ENCODE results near the gene STK33.

- TF ChIP-seq, protein P1, sequence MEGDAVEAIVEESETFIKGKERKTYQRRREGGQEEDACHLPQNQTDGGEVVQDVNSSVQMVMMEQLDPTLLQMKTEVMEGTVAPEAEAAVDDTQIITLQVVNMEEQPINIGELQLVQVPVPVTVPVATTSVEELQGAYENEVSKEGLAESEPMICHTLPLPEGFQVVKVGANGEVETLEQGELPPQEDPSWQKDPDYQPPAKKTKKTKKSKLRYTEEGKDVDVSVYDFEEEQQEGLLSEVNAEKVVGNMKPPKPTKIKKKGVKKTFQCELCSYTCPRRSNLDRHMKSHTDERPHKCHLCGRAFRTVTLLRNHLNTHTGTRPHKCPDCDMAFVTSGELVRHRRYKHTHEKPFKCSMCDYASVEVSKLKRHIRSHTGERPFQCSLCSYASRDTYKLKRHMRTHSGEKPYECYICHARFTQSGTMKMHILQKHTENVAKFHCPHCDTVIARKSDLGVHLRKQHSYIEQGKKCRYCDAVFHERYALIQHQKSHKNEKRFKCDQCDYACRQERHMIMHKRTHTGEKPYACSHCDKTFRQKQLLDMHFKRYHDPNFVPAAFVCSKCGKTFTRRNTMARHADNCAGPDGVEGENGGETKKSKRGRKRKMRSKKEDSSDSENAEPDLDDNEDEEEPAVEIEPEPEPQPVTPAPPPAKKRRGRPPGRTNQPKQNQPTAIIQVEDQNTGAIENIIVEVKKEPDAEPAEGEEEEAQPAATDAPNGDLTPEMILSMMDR (IDR thresholded peaks at IDR 0.05; ENCODE audit: poor library complexity, severe bottlenecking), result no peak
- no peak for TF ChIP-seq POLR2AphosphoS5 (IDR thresholded peaks at IDR 0.05)
- TF ChIP-seq RAD21 (conservative IDR thresholded peaks at IDR 0.05), result no peak
- TF ChIP-seq SMC3 (conservative IDR thresholded peaks at IDR 0.05; ENCODE audit: poor library complexity), result no peak
Observed at GRCh38 chr11:8581300-8581699, 12.7 kb downstream of the STK33 start.

Measured in neural cell (in vitro differentiated cells).